Activated B cell treated with CpG ODN at 0.5 μM for 24 hours (primary cell): Measurements from ENCODE around the gene PNLIPRP1. TPM values are rescaled to one million over a fixed set of nuclear protein-coding genes. Genes with fewer than 3 reads are reported as not detected.

Source experiments
- ATAC-seq: fragments of 200-7000 bp; cut with Tn5 transposase; one replicate; pipeline ENCODE4 v1.10.0; 2021; ENCODE audit warnings: low read depth, mild to moderate bottlenecking, moderate library complexity
- CTCF ChIA-PET: fragments of 350-600 bp; sonication (Branson Sonifier 250); formaldehyde crosslinking; loops from one replicate; lab custom pipeline; 2021; ENCODE audit warnings: antibody characterized with exemption; lab: Charles Lee
- POLR2A ChIA-PET: fragments of 350-600 bp; sonication (Branson Sonifier 250); formaldehyde crosslinking; loops from one replicate; lab custom pipeline; 2021; ENCODE audit warnings: antibody characterized with exemption; lab: Charles Lee
- DNase-seq: peaks from one replicate; pipeline ENCODE4 v3.0.0; 2022
- H3K27ac Mint-ChIP-seq: one replicate; pipeline ENCODE4 v1.8.0; 2020; ENCODE audit warnings: mixed read lengths
- H3K27me3 Mint-ChIP-seq: one replicate; pipeline ENCODE4 v1.8.0; 2021; ENCODE audit warnings: mixed read lengths
- H3K36me3 Mint-ChIP-seq: one replicate; pipeline ENCODE4 v1.8.0; 2021; ENCODE audit warnings: low read depth, mixed read lengths
- H3K4me1 Mint-ChIP-seq: one replicate; pipeline ENCODE4 v1.8.0; 2021; ENCODE audit warnings: mixed read lengths
- H3K4me3 Mint-ChIP-seq: one replicate; pipeline ENCODE4 v1.8.0; 2020; ENCODE audit warnings: mild to moderate bottlenecking, mixed read lengths
- H3K9me3 Mint-ChIP-seq: one replicate; pipeline ENCODE4 v1.8.0; 2020; ENCODE audit warnings: mixed read lengths
- intact Hi-C: fragments of 100-400 bp; cut with micrococcal nuclease; formaldehyde crosslinking; loops from one replicate; pipeline ENCODE4 v1.15.1; 2024
- total RNA-seq: library from RNA; stranded (reverse); gene quantifications from 2 replicates; pipeline ENCODE4 v1.2.3, GENCODE V29; 2022
- TF ChIP-seq, protein P1 (sequence below): fragments of 200-600 bp; IDR thresholded peaks from one replicate; pipeline ENCODE4 v1.8.0; 2022; ENCODE audit warnings: antibody characterized with exemption, mild to moderate bottlenecking

The PNLIPRP1 gene
- total RNA-seq, 1 donor from 2014 or later, result not detected

DNA sequence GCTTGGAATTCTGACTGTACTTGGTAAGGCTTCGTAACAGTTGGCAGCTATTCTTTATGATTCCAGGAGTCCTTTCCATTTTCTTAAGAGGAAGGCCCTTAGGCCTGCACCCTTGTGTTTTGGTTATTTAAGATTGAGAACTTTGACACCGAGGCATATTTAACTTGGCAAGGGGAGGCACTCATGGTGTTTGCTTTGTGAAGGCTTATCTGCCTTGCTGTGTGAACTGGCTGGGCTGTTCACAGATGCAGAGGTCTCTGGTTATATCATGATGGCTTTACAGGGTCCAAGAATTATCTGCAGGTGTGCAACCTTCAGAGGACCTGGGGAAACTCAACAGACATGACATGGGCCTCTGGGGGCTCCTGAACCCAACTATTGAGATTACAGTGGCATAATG lies 833 bp upstream of the PNLIPRP1 start:
- Mint-ChIP-seq H3K9me3 (peaks cover 2% of the 10 kb centered on the region), H3K36me3 (no peaks in the 10 kb centered on the region), H3K27ac (no peak overlapping the region), H3K27me3 (no peaks in the 10 kb centered on the region), H3K4me3 (no peak overlapping the region), H3K4me1 (no peaks in the 10 kb centered on the region)
- TF ChIP-seq, protein P1, sequence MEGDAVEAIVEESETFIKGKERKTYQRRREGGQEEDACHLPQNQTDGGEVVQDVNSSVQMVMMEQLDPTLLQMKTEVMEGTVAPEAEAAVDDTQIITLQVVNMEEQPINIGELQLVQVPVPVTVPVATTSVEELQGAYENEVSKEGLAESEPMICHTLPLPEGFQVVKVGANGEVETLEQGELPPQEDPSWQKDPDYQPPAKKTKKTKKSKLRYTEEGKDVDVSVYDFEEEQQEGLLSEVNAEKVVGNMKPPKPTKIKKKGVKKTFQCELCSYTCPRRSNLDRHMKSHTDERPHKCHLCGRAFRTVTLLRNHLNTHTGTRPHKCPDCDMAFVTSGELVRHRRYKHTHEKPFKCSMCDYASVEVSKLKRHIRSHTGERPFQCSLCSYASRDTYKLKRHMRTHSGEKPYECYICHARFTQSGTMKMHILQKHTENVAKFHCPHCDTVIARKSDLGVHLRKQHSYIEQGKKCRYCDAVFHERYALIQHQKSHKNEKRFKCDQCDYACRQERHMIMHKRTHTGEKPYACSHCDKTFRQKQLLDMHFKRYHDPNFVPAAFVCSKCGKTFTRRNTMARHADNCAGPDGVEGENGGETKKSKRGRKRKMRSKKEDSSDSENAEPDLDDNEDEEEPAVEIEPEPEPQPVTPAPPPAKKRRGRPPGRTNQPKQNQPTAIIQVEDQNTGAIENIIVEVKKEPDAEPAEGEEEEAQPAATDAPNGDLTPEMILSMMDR, result no peak
- ChIA-PET CTCF (no interaction called here), POLR2A (no interaction called here)
- intact Hi-C loops, result no loop called here
- ATAC-seq (no peak), DNase-seq (no peak)

DNA sequence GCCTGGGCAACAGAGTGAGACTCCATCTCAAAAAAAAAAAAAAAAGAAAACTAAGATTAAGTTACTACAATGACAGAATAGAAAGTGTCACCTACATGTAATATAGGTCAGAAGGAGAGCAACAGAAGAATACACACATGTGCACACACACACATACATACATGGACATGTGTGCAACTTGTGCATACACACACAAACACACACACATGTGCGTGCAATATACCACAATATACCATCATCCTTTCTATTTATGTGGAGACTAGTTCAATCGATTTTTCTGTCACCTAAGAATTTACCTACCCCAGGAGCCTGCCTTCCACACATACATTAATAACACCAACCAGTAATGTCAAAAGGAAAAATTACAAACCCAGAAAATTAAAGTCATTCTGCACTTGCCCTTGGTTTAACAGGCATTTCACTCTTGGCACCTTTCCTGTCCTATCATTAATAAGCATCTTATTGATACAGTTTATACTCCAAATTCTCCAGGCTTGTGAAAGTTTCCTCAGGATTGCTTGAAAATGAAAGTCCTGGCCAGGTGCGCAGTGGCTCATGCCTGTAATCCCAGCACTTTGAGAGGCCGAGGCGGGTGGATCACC lies 2.5 kb downstream of the PNLIPRP1 start:
- no peaks in the 10 kb centered on the region for H3K36me3 Mint-ChIP-seq
- peaks cover 2% of the 10 kb centered on the region for H3K9me3 Mint-ChIP-seq
- ChIA-PET POLR2A (no interaction called here), CTCF (no interaction called here)
- H3K4me3 Mint-ChIP-seq, result no peak overlapping the region
- no peaks in the 10 kb centered on the region for H3K27me3 Mint-ChIP-seq
- ATAC-seq (no peak), DNase-seq (no peak)
- TF ChIP-seq, protein P1, result no peak
- no peak overlapping the region for H3K27ac Mint-ChIP-seq
- no peaks in the 10 kb centered on the region for H3K4me1 Mint-ChIP-seq
- intact Hi-C loops, result no loop called here

DNA sequence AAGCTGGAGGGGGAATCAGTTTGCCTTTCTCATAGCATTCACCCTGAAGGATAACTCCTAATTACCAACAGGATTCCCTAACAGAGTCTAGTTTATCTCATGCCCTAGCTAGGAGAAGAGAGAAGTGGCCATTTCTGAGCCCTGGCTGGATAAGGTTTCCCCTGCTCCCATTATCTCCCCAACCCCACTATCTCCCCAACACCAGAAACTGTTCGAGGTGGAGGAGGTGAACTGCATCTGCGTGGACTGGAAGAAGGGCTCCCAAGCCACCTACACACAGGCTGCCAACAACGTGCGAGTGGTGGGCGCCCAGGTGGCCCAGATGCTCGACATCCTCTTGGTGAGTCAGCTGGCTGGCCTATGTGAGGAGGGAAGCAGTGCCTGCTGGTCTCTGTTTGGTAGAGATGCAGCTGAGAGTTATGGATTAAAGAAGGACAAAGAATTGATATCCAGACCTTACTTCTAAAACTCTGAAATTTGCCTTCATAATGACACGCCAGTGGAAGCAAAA lies 3.8 kb downstream of the PNLIPRP1 start:
- no peaks in the 10 kb centered on the region for H3K27me3 Mint-ChIP-seq
- ATAC-seq (no peak), DNase-seq (no peak)
- TF ChIP-seq, protein P1, result no peak
- intact Hi-C loops, result no loop called here
- no peak overlapping the region for H3K27ac Mint-ChIP-seq
- POLR2A ChIA-PET, result no interaction called here
- CTCF ChIA-PET, result no interaction called here
- no peaks in the 10 kb centered on the region for H3K36me3 Mint-ChIP-seq
- no peak overlapping the region for H3K4me3 Mint-ChIP-seq
- no peaks in the 10 kb centered on the region for H3K4me1 Mint-ChIP-seq
- no peaks in the 10 kb centered on the region for H3K9me3 Mint-ChIP-seq

DNA sequence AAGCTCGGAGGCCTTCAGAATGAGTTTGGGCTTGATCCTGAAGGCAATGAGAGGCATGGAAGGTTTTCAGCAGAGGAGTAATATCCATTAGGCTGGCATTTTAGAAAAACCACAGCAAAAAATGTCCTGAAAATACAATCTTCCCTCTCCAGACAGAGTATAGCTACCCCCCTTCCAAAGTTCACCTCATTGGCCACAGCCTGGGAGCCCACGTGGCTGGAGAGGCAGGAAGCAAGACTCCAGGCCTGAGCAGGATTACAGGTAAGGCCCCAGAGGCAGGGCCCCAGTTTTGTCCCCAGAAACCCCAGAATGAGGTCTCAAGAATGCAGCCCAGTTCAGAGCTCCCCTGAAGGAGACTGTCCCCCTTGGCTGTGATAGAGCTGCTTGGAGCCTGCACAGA lies 5.3 kb downstream of the PNLIPRP1 start:
- ATAC-seq (no peak), DNase-seq (no peak)
- CTCF ChIA-PET, result no interaction called here
- no peaks in the 10 kb centered on the region for H3K36me3 Mint-ChIP-seq
- H3K27me3 Mint-ChIP-seq, result no peaks in the 10 kb centered on the region
- TF ChIP-seq, protein P1, result no peak
- H3K4me3 Mint-ChIP-seq, result no peak overlapping the region
- POLR2A ChIA-PET, result no interaction called here
- H3K4me1 Mint-ChIP-seq, result no peaks in the 10 kb centered on the region
- intact Hi-C loops, result no loop called here
- H3K27ac Mint-ChIP-seq, result no peak overlapping the region
- no peaks in the 10 kb centered on the region for H3K9me3 Mint-ChIP-seq

DNA sequence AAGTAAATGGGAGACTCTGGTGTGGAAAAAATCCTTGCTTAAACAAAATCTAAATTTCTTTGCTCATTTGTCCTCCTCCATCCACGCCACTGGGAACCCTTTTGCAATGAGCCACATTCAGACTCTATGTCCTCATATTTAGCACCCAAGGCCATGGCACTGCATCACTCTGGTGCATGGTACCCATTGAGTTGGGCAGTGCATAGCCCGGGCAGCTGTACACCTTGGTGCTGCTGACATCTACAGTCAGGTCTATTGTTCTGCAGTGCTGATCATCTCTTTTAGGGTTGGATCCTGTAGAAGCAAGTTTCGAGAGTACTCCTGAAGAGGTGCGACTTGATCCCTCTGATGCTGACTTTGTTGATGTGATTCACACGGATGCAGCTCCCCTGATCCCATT lies 6.8 kb downstream of the PNLIPRP1 start:
- ChIA-PET CTCF (no interaction called here), POLR2A (no interaction called here)
- Mint-ChIP-seq H3K27me3 (no peaks in the 10 kb centered on the region), H3K4me1 (no peaks in the 10 kb centered on the region), H3K4me3 (no peak overlapping the region), H3K27ac (no peak overlapping the region), H3K36me3 (no peaks in the 10 kb centered on the region), H3K9me3 (no peaks in the 10 kb centered on the region)
- intact Hi-C loops, result no loop called here
- DNase-seq, result no peak
- TF ChIP-seq, protein P1, result no peak
- no peak for ATAC-seq
